Activated CD8-positive, alpha-beta T cell treated with anti-CD3 and anti-CD28 coated beads for 36 hours (primary cell): ENCODE measurements around the gene ASTL. TPM values are rescaled to one million over a fixed set of nuclear protein-coding genes. Genes with fewer than 3 reads are reported as not detected.

Experiments used
- ATAC-seq: fragments of 200-7000 bp; cut with Tn5 transposase; one replicate; pipeline ENCODE4 v1.10.0; 2021; ENCODE audit warnings: mild to moderate bottlenecking, moderate library complexity
- CTCF ChIA-PET: fragments of 350-600 bp; sonication (Branson Sonifier 250); formaldehyde crosslinking; loops from one replicate; lab custom pipeline; 2021; ENCODE audit warnings: antibody characterized with exemption; lab: Charles Lee
- POLR2A ChIA-PET: fragments of 350-600 bp; sonication (Branson Sonifier 250); formaldehyde crosslinking; loops from one replicate; lab custom pipeline; 2021; ENCODE audit warnings: antibody characterized with exemption; lab: Charles Lee
- DNase-seq: peaks from one replicate; pipeline ENCODE4 v3.0.0-alpha.2; 2020
- H3K27ac Mint-ChIP-seq: one replicate; pipeline ENCODE4 v1.8.0; 2021; ENCODE audit warnings: mild to moderate bottlenecking, mixed read lengths
- H3K27me3 Mint-ChIP-seq: one replicate; pipeline ENCODE4 v1.8.0; 2021; ENCODE audit warnings: mixed read lengths
- H3K36me3 Mint-ChIP-seq: one replicate; pipeline ENCODE4 v1.8.0; 2021; ENCODE audit warnings: low read depth, mixed read lengths
- H3K4me1 Mint-ChIP-seq: one replicate; pipeline ENCODE4 v1.8.0; 2021; ENCODE audit warnings: low read depth, mixed read lengths
- H3K4me3 Mint-ChIP-seq: one replicate; pipeline ENCODE4 v1.8.0; 2021; ENCODE audit warnings: mild to moderate bottlenecking, moderate library complexity, mixed read lengths
- H3K9me3 Mint-ChIP-seq: one replicate; pipeline ENCODE4 v1.8.0; 2021; ENCODE audit warnings: mixed read lengths
- CTCF ChIP-seq: fragments of 200-600 bp; IDR thresholded peaks from one replicate; pipeline ENCODE4 v1.8.0; 2022; ENCODE audit warnings: antibody characterized with exemption, mild to moderate bottlenecking
- intact Hi-C: fragments of 100-400 bp; cut with micrococcal nuclease; formaldehyde crosslinking; loops from one replicate; pipeline ENCODE4 v1.10.0; 2022
- total RNA-seq, 2 experiments: library from RNA; stranded (reverse); gene quantifications; one replicate each; pipeline ENCODE4 v1.2.3, GENCODE V29; 2021

ASTL gene
- total RNA-seq, 2 experiments from 2014 or later: 1.8 to 2.7 TPM

GRCh38 chr2:96157649-96158553, 19.6 kb upstream of the ASTL start:
- ChIA-PET CTCF (interaction anchor here (0.6 to 6.2 kb wide), 7 partner anchors 10 to 165 kb away, joined by 3 to 43 read pairs (median 8); partner anchors contain the start of gene ASTL), POLR2A (interaction anchor here (1.1 to 22.2 kb wide), 6 partner anchors 8 to 51 kb away, joined by 3 to 690 read pairs (median 6); partner anchors contain the start of genes ASTL, DUSP2 and STARD7)
- Mint-ChIP-seq H3K36me3 (peaks cover 16% of the 10 kb centered on the region), H3K27ac (peak overlapping the region; percentile 93), H3K4me1 (peaks cover 92% of the 10 kb centered on the region), H3K9me3 (peaks cover 12% of the 10 kb centered on the region), H3K4me3 (peak overlapping the region; percentile 42), H3K27me3 (no peaks in the 10 kb centered on the region)
- peak; percentile 73 for ATAC-seq
- intact Hi-C loops: no loop called here
- peak; percentile 99 for DNase-seq
- TF ChIP-seq CTCF: no peak

- H3K36me3 Mint-ChIP-seq: peaks cover 15% of the 10 kb centered on the region
- ATAC-seq: peak; percentile 6
- ChIA-PET CTCF (interaction anchor here (1.1 to 6.2 kb wide), 4 partner anchors 10 to 19 kb away, joined by 4 to 43 read pairs (median 14); partner anchors contain the start of gene ASTL), POLR2A (interaction anchor here (0.8 to 22.2 kb wide), 4 partner anchors 15 to 52 kb away, joined by 3 to 690 read pairs (median 6); partner anchors contain the start of genes ASTL, DUSP2 and STARD7)
- H3K4me1 Mint-ChIP-seq: peaks cover 90% of the 10 kb centered on the region
- no peaks in the 10 kb centered on the region for H3K27me3 Mint-ChIP-seq
- peaks cover 12% of the 10 kb centered on the region for H3K9me3 Mint-ChIP-seq
- peak overlapping the region; percentile 93 for H3K27ac Mint-ChIP-seq
- H3K4me3 Mint-ChIP-seq: peak overlapping the region; percentile 42
- intact Hi-C loops: loop anchor here (1.0 kb wide), 1 partner anchor 7 kb away; no protein-coding TSS in a partner anchor
- no peak for TF ChIP-seq CTCF
- DNase-seq: peak; percentile 49
Observed at GRCh38 chr2:96156926-96157648, 18.8 kb upstream of the ASTL start.

GRCh38 chr2:96156011-96156820, 17.9 kb upstream of the ASTL start:
- peaks cover 12% of the 10 kb centered on the region for H3K9me3 Mint-ChIP-seq
- peaks cover 93% of the 10 kb centered on the region for H3K4me1 Mint-ChIP-seq
- H3K27me3 Mint-ChIP-seq: no peaks in the 10 kb centered on the region
- ChIA-PET CTCF (interaction anchor here (1.0 to 6.2 kb wide), 5 partner anchors 9 to 18 kb away, joined by 3 to 43 read pairs (median 7); partner anchors contain the start of gene ASTL), POLR2A (interaction anchor here (22.2 kb wide), 1 partner anchor 14 kb away, joined by 690 read pairs; the partner anchor contains the start of genes ASTL and DUSP2)
- peak; percentile 88 for DNase-seq
- peak overlapping the region; percentile 93 for H3K27ac Mint-ChIP-seq
- peaks cover 11% of the 10 kb centered on the region for H3K36me3 Mint-ChIP-seq
- ATAC-seq: peak; percentile 49
- H3K4me3 Mint-ChIP-seq: peak overlapping the region; percentile 42
- intact Hi-C loops: loop anchor here (1.0 kb wide), 1 partner anchor 8 kb away; no protein-coding TSS in a partner anchor
- no peak for TF ChIP-seq CTCF

- Mint-ChIP-seq H3K4me3 (no peak overlapping the region), H3K36me3 (peaks cover under 1% of the 10 kb centered on the region), H3K9me3 (peaks cover under 1% of the 10 kb centered on the region), H3K27me3 (no peaks in the 10 kb centered on the region), H3K27ac (peak overlapping the region; percentile 28), H3K4me1 (peaks cover 96% of the 10 kb centered on the region)
- ChIA-PET POLR2A (interaction anchor here (5.6 to 22.2 kb wide), 2 partner anchors 9 to 13 kb away, joined by 36 to 690 read pairs; partner anchors contain the start of genes ASTL and DUSP2), CTCF (interaction anchor here (1.0 to 6.2 kb wide), 3 partner anchors 8 to 20 kb away, joined by 3 to 43 read pairs (median 9); no protein-coding TSS in a partner anchor)
- intact Hi-C loops: no loop called here
- DNase-seq (no peak), ATAC-seq (no peak)
- TF ChIP-seq CTCF: no peak
Observed at GRCh38 chr2:96154506-96155380, 16.4 kb upstream of the ASTL start.
